GM19238 (cell line): Measurements from ENCODE around the gene SLC26A1.

Experiments
- DNase-seq: peaks from one replicate; pipeline ENCODE4 v3.0.0; 2011; ENCODE audit warnings: low spot score; ENCODE audit not compliant: insufficient read length

SLC26A1 gene

DNA sequence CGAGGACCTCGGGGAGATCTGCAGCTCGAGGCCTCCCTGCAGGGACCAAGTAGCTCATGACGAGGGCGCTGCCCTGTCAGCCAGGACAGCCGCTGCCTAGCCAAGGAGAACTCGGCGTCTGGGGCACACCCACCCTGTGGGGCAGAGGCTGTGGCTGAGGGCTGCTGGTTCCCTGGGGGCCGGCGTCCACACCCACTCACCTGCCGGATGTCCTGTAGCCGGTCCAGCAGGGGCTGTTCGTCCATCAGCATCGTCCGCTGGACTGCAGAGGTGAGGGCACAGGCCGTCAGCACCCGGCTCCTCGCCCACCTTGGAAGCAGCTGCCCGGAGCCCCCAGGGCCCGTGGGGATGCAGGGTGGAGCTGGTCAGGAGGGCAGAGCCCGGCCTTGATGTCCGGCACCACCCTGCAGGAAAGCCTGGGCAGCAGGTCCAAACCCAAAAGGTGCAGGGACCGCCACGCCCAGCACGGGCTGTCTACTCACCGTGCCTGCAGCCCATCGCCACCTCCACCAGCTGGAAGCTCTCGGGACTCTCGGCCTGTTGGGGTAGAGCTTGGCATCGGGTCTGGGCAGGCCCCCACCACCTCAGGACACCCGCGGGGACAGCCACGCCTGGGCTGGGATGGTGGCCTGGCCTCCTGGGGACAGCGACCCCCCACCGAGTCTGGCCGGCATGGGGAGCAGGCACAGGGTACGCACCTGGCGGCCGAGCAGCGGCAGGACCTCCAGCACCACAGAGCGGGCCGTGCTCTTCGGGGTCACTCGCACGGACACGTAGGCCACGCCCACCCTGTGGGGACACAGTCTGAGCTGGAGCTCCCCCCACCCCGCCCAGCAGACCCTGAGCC lies 26.7 kb downstream of the SLC26A1 start:
- no peak for DNase-seq

DNA sequence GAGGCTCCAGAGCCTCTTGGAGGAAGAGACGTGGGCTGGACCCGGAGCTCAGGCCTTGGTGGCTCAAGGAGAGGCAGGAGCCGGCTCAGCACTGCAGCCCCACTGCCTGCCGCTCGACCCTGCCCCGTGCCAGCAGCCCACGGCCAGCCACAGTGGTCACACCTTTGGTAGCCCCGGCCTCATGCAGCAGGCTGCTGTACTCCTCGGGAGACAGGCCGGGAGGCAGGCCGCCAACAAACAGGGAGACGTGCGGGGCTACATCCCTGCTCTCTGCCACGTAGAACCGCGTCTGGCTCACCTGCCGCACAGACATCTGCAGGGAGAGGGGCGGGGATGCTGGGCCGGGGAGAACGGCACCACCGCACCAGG lies 27.5 kb downstream of the SLC26A1 start:
- DNase-seq, result no peak

DNA sequence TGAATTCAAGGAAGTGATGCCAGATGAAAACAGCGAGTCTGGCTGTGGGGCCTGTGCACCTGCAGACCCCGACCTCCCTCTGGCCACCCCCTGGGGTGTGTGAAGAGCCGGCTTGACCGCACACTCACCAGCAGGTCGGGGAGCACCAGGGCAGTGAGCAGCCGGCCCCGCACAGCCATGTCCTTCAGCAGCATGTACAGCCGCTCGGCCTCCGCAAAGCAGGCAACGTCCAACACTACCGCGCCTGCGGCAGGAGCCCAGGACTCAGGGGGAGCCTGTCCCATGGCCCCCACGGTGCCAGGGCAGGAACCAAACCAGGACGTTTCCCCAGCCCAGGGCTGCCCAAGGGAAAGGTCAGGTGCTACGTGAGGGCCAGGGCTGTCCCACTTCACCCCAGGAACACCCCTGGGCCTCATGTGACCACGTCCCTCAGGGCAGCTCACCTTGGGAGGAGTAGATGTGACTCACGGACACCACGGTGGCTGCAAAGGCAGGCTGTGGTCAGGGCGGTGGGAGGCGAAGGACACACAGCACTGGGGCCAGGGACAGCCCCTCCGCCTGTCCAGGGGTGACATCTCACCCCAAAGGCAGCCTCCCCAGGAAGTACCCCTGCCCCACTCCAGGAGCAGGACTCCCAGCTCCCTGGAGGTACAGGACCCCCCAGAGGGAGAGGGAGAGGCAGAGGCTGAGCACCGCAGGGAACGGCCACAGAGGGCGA lies 28.0 kb downstream of the SLC26A1 start:
- no peak for DNase-seq

DNA sequence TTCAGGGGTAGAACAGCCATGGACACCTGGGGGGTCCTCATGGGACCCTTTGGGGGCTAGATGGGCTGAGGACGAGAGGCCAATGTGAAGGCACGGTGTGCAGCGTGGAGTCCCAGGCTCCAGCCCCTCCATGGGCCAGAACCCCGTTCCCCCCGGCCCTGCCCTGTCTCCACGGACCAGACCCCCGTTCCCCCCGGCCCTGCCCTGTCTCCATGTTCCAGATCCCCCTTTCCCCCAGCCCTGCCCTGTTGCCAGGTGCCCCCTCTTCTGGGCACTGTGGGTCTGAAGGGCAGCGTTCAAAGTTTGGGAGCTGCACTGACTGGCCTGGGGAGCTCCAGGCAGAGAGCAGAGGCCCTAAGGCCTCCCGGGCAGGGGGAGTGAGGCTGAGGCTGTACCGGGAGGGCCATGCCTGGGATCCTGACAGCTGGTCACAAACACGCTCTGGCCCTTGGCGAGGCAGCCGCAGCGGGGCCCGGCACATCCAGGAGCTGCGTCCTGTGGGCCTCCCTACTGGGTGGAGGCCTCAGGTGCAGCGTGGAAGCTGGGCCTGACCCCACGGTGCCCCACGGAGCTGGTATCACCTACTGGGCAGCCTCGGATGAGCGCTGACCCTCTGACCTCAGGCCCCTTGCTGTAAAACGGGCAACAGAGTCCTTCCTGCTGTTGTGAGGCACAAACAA lies 28.7 kb downstream of the SLC26A1 start:
- no peak for DNase-seq

DNA sequence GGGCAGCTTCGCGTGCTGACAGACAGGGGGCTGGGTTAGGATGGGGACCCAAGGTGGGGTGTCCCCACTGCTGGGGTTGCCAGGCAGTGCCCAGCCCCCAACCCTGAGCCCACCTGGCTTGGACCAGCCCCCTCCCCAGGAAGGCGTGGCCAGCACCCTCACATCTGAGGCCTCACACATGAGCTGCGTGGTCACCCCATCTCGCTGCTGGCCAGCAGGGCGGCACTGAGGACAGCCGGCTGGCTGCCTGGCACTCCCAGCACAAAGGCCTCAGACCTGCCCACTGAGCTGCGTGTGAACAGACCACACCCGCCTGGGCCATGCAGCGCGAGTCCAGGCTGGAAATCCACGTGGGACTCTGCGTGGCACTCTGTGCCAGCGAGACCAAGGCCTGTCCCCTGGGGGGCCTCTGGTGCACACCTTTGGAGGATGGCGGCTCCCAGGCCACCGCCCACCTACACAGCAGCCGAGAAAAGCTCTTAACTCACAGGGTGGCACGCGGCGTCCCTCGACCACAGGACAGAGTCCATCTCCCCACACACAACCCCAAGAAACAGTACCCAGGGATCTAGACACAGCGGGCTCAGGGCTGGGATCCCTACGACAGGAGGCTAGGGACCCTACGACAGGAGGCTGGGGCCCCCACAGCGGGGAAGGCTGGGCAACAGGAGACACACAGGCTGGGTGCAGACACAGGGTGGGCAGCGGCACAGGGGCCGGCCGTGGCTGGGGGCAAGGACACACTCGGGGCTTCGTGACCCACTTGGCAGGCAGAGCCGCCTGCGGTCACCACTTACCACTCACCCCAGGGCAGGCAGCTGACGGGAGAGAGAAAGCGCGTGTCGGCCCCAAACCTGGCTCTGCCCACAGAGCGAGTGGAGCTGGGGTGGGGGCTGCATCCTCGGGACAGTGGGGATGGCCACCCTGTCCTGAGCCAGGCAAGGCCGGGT lies 29.7 kb downstream of the SLC26A1 start:
- DNase-seq, result no peak

DNA sequence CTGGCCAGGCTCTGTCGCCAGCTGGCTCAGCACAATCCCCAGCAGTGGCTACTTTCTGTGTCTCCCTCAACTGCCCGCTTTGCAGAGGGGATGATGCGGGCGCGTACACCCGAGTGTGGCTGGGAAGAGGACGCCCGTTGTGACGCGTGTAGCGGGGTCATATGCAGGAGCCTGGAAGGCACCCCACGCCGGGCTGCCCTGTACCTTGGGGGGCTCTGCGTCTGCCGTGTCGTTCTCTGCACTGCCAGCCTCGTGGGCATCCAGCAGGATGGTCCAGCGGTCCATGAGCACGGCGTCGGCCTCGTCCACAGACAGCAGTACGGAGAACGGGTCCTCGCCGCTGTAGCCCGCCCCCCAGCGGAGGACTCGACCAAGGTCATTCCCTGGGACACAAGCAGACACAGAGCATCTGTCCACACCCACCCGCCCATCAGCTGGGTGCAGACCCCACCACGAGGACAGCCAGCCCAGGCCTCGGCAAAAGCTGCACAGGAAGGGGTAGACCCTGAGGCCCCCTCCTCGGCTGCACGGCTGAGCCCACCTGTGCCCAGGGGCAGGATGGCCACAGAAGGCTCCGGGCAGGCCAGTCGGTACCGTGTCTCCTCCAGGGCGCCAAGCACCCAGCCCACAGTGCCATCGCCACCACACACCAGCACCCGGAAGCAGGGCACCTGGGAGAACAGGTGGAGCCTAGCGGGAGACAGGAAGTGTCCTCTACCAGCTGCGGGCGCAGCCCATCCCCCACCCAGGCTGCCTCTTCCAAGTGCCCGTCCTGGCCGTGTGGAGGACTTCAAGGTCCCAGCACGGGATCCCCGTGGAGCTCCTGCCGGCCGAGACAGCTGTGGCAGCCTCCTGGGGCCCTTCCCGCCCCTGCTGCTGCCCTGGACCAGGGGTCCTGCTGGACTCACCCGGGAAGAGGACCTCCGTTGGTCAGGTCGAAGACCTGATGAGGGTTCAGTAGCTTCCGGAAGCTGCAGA lies 30.7 kb downstream of the SLC26A1 start:
- DNase-seq, result no peak

DNA sequence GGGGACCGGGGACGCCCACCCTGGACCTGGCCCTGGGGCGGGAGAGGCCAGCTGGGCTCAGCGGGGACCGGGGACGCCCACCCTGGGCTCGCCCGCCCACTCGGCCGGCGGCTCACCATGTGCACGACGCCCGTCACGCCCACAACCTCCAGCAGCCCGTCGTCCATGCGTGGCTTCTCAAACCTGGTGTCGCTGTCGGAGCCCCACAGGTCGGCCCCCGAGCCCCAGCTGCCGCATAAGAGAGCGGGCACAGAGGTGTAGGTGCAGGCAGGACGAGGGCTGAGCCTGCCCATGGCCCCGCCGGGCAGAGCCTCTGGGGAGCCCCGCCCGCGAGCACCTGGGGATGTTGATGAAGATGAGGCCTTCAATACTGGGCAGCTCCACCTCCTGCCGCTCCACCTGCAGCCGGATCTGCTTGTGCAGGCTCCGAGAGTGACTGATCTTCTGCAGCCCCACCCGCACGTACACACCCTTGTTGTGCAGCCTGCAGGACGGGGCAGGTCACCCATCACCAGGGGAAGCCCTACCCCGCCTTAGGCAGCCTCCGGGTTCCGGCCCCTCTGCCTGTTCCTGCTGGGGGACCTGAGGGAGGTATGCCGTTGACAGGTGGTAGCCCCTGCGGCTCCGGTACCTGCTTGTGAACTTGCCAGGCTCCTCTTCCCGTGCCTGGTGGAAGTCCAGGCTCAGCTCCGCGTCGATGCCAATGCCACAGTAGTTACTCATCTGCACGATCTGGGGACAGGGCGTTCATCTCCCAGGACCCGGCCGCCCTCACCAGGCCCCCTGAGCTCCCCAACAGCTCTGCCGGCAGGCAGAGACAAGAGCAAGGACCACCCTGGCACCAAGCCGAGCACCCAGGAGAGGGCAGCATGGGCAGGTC lies 31.6 kb downstream of the SLC26A1 start:
- DNase-seq, result no peak

DNA sequence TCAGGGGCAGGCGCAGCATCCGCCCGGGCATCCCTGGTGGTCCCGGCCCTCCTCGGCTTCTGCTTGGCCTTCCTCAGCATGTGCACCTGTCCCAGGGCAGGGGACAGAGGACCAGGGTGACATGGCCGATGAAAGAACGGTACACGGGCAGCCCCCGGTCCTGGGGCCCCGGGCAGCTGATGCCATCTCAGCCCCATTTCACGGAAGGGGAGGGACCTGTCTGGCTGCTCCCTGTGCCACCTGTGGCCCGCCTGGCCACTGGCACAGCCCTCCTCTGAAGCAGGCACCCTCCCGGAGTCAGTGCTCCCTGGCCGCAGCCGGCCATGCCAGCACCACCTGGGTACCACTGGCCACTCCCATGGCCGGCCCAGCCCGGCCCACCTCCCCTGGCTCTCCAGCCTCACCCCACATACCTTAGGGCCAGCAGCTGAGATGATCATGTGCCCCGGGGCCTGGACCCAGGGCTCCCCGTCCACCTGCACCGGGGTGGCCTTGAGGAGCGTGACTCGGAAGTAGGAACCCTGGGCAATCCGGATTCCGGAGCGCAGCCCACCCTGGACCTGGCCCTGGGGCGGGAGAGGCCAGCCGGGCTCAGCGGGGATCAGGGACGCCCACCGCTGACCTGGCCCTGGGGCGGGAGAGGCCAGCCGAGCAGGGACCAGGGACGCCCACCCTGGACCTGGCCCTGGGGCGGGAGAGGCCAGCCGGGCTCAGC lies 32.4 kb downstream of the SLC26A1 start:
- DNase-seq, result no peak

DNA sequence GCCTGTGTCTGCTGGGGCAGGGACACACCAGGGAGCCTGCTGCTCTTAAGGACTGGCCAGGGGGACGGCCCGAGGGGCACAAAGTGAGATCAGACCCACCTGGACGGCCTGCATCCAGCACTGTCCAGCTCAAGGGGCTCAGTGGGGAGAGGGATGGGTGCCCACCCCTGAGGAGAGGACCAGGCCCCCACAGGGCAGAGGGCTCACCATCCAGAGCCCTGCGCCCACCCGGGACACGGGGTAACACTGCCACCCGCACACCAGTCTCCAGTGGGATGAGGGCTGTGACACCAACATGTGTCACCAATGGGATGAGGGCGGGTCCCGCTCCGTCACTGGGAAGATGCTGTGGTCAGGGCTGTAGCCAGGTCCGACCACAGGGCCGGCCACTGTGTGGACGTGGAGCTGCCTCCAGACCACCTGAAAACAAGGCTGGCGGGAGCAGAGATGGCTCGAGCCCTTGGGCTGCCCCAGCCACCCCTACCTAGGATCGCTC lies 33.0 kb downstream of the SLC26A1 start:
- no peak for DNase-seq

DNA sequence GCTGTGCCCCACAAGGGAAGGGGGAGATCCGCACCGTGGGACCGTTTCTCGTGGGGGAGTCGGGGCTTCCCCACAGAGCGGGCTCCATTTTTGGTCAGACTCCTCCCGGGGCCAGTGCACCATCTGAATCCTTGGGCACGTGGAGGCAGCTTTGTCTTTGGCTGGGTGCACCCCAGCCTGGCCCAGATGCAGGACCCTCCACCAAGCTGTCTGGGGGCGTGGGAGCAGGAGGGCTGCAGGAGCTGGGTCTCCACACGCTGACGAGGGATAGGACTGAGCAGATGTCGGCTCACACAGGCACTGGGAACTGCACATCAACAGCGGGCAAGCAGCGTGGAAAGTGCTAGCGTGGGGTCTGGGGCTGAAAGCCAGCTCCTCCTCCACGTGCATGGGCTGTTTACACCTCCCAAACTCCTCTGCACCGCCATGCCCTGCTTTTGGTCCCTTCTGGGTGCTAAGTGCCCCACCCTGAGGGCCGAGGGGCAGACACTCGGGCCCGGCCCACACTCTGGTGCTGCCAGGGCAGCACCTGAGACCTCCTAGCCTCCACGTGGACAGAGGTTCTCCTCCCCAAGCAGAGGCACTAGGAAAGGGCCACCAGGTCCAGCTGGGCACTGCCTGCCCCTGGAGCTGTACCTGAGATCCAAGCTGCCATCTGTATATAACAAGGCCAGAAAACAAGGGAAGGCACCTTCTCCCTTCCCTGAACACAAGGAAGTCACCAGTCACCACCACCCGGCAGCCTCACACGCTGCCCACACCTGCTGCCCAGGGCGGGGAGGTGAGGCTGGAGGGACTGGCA lies 33.7 kb downstream of the SLC26A1 start:
- DNase-seq, result no peak

DNA sequence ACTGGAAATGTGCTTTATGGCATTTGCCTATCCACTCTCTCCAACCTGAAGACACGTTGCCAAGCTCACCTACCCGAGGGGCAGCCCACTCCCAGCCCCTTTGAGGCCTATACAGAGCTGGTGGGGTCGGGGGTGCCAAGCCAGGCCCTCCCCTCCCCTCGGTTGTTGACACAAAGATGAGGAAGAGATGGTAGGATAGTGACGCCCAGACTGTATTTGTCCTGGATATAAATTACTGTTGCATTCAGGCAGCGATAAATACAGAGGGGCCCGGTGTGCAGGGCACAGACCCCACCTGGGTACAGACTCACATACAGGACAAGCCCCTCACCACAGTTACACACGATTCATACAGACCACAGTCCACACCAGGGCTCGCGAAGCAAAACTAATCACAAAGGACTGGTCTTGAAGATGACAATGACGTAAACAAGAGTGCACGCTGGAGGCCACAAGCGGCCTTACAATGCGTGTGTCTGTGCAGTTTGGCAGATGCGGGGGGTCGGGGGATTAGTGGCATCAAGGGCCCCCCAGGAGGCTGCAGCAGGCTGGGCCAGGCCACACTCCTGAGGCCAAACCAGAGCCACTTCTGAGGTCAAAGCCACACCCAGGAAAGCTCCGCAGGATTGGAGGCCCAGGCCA lies 34.4 kb downstream of the SLC26A1 start:
- DNase-seq, result no peak

DNA sequence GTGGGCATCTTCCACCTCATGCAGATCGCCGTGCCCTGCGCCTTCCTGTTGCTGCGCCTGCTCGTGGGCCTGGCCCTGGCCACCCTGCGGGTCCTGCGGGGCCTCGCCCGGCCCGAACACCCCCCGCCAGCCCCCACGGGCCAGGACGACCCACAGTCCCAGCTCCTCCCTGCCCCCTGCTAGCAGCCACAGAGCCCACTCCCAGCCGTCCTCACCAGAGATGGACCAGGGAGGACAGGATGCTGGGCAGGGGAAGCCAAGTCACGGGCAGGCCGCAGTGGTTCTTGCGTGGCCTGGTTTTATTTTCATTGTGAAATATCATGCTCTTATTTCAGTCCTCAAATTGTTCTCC lies 34.9 kb downstream of the SLC26A1 start:
- DNase-seq, result no peak

DNA sequence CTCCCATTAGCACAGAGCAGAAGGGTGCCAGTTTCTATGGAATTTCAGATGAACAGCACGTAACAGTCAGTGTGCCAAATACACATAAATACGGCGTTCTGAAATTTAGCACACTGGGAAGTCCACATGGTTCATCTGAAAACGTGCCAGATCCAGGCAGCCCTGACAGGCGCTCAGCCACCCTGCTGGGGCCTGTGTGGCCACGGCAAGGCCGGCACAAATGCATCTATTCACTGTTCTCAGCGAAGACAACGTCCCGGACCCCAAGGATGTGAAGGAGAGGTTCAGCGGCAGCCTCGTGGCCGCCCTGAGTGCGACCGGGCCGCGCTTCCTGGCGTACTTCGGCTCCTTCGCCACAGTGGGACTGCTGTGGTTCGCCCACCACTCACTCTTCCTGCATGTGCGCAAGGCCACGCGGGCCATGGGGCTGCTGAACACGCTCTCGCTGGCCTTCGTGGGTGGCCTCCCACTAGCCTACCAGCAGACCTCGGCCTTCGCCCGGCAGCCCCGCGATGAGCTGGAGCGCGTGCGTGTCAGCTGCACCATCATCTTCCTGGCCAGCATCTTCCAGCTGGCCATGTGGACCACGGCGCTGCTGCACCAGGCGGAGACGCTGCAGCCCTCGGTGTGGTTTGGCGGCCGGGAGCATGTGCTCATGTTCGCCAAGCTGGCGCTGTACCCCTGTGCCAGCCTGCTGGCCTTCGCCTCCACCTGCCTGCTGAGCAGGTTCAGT lies 35.5 kb downstream of the SLC26A1 start:
- no peak for DNase-seq

DNA sequence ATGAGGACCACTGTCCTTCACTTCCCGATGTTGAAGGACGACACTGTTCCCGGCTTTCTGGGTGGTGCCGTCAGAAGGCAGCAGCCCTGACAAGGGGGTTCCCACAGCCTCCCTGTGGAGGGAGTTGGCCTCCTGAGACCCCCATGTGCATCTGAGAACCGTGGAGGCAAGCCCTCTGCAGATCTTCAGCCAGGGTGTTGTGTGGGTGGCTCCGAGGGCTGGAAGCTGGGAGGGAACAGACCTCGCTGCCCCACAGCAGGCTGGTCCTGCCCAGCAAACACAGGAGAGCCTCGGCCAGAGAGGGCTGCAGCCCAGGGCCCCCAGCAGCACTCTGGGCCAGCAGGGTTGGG lies 36.0 kb downstream of the SLC26A1 start:
- DNase-seq, result no peak

DNA sequence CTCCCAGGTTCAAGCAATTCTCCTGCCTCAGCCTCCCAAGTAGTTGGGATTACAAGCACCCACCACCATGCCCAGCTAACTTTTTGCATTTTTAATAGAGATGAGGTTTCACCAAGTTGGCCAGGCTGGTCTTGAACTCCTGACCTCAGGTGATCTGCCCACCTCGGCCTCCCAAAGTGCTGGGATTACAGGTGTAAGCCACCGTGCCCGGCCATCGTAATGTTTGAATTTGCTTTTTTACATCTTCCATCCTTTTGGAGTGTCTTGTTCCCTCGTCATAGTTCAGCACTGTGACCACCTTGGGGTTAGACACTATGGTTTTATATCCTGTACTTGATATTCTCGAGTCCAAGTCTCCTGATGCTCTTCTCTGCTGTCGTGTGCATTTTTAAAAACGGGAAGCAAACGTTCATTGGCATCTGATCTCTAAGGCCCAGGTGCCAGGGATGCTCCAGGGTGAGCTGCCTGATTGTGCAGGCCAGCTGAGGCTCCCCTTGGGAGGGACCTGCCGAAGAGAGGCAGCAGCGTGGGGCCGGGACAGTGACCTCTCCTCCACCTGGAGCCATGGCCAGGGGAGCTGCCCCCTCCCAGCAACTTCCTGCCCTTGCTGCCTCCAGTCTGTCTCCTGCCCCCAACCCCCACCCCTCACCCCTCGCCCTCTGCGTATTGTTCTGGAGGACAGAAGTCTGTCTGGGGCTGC lies 36.5 kb downstream of the SLC26A1 start:
- DNase-seq, result no peak

DNA sequence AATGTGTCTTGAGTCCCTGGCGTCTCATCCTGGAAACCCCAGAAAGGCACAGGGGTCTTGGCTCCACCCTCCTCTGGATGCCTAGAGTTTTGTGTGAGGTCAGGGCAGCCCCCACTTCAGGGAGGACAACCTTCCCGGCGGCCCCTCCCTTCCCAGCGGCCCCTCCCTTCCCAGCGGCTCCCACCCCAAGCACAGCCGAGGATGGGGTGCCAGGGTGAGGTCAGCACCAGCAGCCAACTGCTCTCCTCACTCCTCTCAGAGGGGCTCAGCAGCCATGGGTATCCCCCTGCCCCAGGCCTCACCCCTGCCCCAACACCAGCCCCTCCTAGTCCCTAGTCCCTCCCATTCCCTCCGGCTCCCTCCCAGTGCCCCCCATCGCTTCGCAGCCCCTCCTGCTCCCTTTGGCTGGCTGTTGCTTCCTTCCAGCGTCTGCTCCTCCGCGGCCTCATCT lies 37.2 kb downstream of the SLC26A1 start:
- DNase-seq, result no peak
